Stimulated activated CD8-positive, alpha-beta memory T cell treated with anti-CD3 and anti-CD28 coated beads, Interleukin-7, amount 100 ng/mL, for 1 hour (primary cell): ENCODE measurements around the gene ANKRD66.
"Not testable (repeated sequence)": the region's sequence is repeated elsewhere in the genome, so short reads cannot be mapped to it uniquely, and the experiment has no call there.

Experiments
- DNase-seq, 2 donors: peaks; one replicate each; pipeline ENCODE4 v3.0.0-alpha.2; 2020; ENCODE audit warnings: low read depth in 2 of 2

The ANKRD66 gene

DNA sequence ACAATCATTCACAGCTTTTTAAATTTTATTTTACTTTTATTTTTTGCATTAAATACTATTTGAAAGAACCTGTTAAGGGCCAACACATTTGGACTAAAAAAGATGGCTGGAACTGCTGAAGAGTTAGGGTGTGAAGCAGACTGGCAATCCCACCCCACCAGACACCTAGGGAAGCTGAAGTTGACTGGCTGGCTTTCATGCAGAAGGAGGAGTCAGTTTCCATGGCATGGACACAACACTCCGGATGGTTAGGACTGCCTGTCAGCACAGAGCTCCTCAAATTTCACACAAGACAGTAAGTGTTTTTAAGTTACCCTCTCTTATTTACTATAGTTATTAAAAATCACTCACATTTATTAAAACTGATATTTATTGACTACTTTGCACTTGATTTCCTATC lies at the start of gene ANKRD66:
Gene ANKRD66 (plus strand): TSS at position 238 of the 400 bp plus-strand sequence. CDS start 5,016 bp downstream, outside the sequence.
- DNase-seq = no peak

GRCh38 chr6:46699970-46700369 lies 46.8 kb upstream of the ANKRD66 start:
- no peak for DNase-seq

DNA sequence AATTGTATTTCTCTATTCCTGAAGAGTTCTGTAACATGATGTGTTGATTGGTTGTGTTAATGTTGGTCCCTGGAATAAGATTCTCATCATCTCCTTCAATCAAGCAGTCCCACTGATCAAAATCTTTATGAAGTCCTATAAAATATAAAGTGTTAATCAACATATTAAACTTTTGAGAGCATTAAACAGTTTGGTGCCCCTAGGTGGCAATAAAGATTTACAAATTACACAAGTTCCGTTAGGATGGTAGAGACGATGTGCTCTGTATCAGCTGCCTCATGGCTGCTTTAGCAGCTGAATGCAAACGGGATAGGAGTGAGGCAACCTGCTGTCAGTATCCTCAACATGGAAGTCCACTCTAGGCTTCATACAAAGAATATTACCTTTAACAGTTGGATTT lies 42.2 kb upstream of the ANKRD66 start:
- no peak for DNase-seq

DNA sequence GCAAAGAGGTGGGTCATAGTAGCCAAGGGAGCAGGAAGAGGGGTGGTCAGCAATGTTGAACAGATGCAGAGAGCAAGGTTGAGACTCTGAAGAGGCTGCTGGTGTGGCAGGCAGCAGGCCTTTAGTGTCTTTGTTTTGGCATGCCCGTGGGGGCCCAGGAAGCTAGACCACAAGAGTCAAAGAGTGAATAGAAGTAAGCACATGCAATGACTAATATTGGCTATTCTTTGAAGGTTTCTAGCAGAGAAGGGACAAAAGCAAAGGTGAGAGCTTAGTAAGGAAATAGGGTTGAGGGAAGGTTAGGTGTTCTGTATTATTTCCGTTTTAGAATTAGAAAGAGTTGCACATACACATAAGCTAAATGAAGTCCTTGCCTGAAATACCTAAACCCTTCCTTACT lies 40.3 kb upstream of the ANKRD66 start:
- no peak for DNase-seq

DNA sequence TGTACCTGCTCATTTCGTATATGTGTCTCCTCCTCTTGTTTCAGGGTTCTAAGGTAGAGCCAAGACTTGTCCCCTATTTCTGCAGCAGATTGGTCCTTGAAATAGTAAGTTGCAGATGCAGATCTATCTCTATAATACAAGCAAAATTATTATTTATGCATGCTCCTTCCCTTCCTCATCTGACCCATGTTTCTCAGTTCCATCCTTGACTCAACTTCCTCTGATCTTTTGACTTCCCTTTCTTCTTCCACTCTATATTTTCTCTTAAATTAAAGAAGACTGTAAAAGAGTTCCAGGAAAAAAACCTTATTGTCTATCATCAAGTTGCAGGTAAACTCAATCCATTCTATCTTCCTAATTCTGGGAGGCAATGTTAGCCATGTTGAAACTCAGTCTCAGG lies 35.2 kb upstream of the ANKRD66 start:
- DNase-seq = no peak

GRCh38 chr6:46715141-46715540 lies 31.6 kb upstream of the ANKRD66 start:
- no peak for DNase-seq

GRCh38 chr6:46719099-46719498 lies 27.6 kb upstream of the ANKRD66 start:
- DNase-seq = no peak

DNA sequence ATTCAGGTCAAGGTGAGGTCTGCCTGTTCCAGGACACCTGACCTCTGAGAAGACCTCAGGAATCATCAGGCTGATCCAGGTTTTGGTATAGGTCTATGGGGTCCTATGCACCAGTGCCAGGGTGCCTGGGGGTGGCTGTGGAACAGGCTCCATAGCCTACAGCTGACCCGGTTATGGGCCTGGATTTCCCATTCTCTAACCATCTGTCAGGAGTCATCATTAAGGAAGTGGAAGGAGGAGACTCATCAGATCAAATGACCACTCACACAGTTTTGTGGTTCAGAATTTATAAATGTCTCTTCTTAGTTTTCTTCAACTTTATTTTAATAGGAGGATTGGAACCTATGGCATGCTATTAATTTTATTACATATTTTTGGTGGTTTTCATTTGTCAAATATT lies 26.3 kb upstream of the ANKRD66 start:
- no peak for DNase-seq

DNA sequence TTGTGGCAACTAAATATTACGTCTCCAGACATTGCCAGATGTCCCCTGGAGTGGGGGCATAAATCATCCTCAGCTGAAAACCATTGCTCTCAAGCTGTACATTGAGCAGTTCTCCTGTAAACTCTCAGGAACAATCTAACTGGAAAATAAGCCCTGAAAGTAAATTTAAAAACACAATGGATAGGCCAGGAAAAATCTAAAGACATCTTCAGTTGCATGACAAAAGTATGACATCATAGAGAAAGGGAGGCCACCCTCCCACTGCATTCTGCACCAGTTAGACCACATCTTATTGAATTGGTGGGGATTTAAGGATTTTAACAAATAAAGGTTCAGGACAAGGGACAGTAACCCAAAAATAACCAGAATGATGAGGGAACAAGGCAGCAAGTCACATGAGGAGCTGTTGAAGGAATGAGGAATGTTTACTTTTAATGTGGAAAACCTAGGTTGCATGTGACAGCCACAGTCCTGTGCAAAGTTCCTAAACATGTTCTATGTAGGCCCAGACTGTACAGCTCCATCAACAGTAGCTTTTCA lies 16.9 kb upstream of the ANKRD66 start:
- no peak for DNase-seq

DNA sequence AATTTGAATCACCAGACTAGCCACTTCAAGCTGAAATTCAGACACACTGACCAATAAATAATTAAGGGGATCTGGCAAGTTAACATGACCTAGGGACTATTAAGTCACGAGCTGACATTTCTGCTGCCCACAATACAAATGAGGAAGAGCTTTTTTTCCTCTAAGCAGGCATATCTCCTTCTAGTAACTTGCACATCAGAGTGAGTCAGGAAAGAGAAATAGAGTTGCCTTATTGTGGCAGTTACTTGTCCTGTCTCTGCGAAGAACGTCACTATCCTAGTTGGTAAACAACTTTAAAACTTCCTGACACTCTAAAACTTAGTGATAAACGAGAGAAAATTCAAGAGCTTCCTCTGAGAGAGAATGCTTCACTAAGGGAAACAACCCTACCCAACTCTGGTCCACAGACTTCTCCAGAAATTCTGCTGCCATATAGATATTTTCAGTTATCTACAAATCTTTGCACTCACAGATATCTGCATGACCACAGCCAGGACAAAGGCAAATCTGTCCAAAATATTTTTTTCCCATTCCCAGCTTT lies 15.7 kb upstream of the ANKRD66 start:
- DNase-seq = no peak

GRCh38 chr6:46733341-46733801 lies 13.4 kb upstream of the ANKRD66 start:
- no peak for DNase-seq

GRCh38 chr6:46734867-46735719 lies 11.6 kb upstream of the ANKRD66 start, which contains the start of gene PLA2G7:
PLA2G7 (minus strand) TSS chr6:46735375; CDS start chr6:46722891, 12,484 bp downstream.
- no peak for DNase-seq

DNA sequence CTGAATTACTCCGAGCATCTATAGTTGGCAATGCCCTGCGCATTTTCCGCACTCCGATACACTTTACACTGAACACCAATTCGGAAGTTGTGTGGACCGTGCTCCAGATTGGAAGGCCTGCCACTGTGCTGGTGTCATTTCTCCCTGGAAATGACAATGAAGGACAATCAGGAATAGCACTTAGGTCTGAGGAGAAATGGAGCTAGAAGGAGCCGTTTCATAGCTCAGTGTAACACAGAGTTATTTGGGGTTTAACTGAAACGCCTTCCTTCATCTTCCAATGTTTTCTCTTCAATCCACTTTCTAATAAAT lies 11.1 kb upstream of the ANKRD66 start:
- no peak for DNase-seq

- no peak for DNase-seq
These were observed 9.8 kb upstream of the ANKRD66 start for GRCh38 chr6:46736906-46737305.

DNA sequence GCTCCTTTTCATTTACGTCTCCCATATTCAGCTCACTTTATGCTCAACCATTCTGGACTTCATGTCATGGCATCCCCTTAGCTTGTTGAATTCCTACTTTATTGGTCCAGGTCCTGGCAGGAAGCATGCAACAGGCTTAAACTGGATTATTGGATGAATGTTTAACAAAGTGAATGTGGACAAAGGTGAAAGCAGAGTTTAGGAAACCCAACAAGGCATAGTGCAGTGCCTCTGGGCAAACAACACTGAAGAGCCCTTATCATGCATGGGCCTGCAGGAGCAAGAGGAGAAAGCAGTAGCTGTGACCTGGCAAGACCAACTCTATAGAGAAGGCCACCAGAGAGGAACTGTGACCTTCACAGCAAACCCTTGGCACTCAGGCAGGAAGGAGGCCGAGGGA lies 5.3 kb upstream of the ANKRD66 start:
- no peak for DNase-seq

DNA sequence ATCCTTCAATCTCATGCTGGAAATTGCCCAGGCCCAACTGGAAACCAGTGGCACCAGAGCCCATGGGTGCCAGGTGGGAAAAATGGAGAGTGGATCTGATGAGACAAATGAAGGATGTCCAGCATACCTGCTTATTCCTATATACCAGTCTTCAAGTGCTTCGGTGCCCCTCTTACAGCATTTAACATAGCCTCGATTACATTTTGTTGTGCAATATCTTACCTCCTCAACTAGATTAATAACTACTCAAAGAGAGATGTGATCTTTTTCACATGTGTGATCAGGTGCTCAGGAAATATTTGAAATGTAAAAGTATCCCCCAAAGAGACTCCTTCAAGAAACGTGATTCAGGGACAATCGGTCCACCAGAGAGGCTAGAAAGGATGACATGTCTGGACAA lies 4.8 kb upstream of the ANKRD66 start:
- DNase-seq = no peak

- no peak for DNase-seq
These were observed 3.1 kb upstream of the ANKRD66 start for GRCh38 chr6:46743425-46744158.

- DNase-seq = not testable (repeated sequence)
These were observed 2.5 kb upstream of the ANKRD66 start for GRCh38 chr6:46744159-46744725.

DNA sequence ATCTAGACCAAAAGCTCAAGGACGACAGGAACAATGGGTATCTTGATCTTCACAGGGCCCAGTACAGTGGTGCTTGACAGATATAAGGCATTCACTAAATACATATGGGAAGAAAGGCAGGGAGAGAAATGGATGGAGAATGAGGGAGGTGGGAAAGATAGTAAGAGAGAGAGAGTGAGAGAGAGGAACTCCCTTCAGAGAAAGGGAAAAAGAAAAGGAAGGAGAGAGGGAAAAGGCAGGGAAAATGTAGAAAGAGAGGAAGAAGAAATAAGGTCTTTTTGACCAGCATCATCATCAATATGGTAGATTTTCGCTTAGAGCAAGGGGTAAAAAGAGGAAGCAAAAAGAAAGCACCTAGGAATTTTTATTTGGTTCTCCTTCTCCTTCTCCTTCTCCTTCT lies 760 bp upstream of the ANKRD66 start:
- DNase-seq = no peak

DNA sequence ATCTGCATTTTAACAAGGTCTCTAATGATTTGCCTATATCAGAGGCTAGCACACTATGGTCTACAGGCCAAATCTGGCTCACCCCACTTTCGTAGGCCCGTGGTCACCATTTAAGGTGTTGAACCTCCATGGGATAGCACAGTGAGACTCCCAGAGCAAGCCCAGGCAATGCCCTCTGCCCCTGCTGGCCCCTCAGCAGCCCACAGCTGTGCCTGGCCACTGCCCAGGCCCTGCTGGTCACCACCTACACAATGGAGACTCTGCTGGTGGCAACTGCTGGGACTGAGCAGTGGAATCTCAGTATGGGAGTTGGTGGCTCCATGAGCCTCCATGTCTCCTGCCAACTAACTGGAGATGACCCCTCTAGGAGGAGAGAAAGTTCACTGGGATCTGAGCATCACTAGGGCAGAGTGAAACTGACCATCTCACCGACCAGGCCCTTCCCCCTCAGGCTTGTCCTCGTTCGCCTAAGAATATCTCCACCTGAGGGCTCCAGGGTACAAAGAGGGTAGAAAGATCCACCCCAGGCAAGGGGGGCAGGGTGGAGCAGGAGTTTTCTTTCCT lies 2.3 kb downstream of the ANKRD66 start:
- DNase-seq = no peak

DNA sequence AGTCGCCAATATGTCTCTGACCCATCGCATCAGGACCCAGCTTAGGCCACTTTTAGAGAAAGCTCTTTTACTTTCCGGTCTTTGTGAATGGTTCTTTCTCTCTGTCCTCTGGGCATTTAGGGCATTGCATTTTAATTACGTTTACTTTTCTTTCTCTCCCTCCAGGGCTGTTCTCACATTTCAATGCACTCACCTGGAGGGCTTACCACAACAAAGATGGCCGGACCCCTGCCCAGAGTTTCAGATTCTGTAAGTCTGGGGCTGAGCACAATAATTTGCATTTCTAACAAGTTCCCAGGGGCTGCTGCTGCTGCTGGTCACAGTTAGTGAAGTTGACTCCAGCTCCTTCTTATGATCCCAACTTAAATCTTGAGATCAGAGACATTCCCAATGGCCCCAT lies 3.0 kb downstream of the ANKRD66 start:
- no peak for DNase-seq

- no peak for DNase-seq
These were observed 4.9 kb downstream of the ANKRD66 start for GRCh38 chr6:46751658-46752057.
